CD4-positive, alpha-beta T cell (primary cell): Measurements from ENCODE around the gene TMEM59. TPM values are rescaled to one million over a fixed set of nuclear protein-coding genes. Genes with fewer than 3 reads are reported as not detected.
"Not testable (repeated sequence)": the region's sequence is repeated elsewhere in the genome, so short reads cannot be mapped to it uniquely, and the experiment has no call there.

Experiments
- ATAC-seq: fragments of 200-7000 bp; cut with Tn5 transposase; one replicate; pipeline ENCODE4 v1.10.0; 2022; ENCODE audit warnings: mild to moderate bottlenecking; ENCODE audit not compliant: poor library complexity
- CTCF ChIA-PET: fragments of 350-600 bp; sonication (Branson Sonifier 250); formaldehyde crosslinking; loops from one replicate; lab custom pipeline; 2021; ENCODE audit warnings: antibody characterized with exemption, inconsistent platforms; lab: Charles Lee
- POLR2A ChIA-PET: fragments of 350-600 bp; sonication (Branson Sonifier 250); formaldehyde crosslinking; loops from one replicate; lab custom pipeline; 2021; ENCODE audit warnings: antibody characterized with exemption, inconsistent platforms; lab: Charles Lee
- DNase-seq, 14 experiments: peaks; one replicate each; pipeline ENCODE4 v3.0.0-alpha.2; 2013 to 2020; ENCODE audit warnings: mixed read lengths in 2 of 14
- H3K27ac ChIP-seq, 2 donors: one replicate each; pipeline versions ENCODE4 v1.5.1 to v1.7.0; 2013; ENCODE audit warnings: low read length in 2 of 2, low read depth in 1 of 2, mild to moderate bottlenecking in 1 of 2
- H3K27me3 ChIP-seq, 2 experiments: 1 replicate in 1 of 2; 2 replicates in 1 of 2; pipeline versions ENCODE4 v1.6.1 to v1.7.0; 2013; ENCODE audit warnings: low read length in 2 of 2, control low read depth in 1 of 2, mild to moderate bottlenecking in 1 of 2, moderate library complexity in 1 of 2; ENCODE audit not compliant: insufficient read depth in 2 of 2, control insufficient read depth in 1 of 2
- H3K36me3 ChIP-seq: one replicate; pipeline ENCODE4 v1.6.1; 2013; ENCODE audit warnings: low read length, control low read depth; ENCODE audit not compliant: insufficient read depth
- H3K4me1 ChIP-seq: one replicate; pipeline ENCODE4 v1.6.1; 2013; ENCODE audit warnings: low read length, control low read depth; ENCODE audit not compliant: insufficient read depth
- H3K4me3 ChIP-seq: one replicate; pipeline ENCODE4 v1.5.1; 2013; ENCODE audit warnings: mild to moderate bottlenecking, low read length, moderate library complexity
- H3K9me3 ChIP-seq, 2 experiments: 1 replicate in 1 of 2; 2 replicates in 1 of 2; pipeline versions ENCODE4 v1.6.1 to v1.7.0; 2013; ENCODE audit warnings: low read length in 2 of 2, mild to moderate bottlenecking in 2 of 2, control low read depth in 1 of 2, moderate library complexity in 1 of 2; ENCODE audit not compliant: control insufficient read depth in 1 of 2, insufficient read depth in 1 of 2
- H3K27ac Mint-ChIP-seq: one replicate; pipeline ENCODE4 v1.8.0; 2020; ENCODE audit warnings: mixed read lengths
- H3K27me3 Mint-ChIP-seq: one replicate; pipeline ENCODE4 v1.8.0; 2021; ENCODE audit warnings: mixed read lengths
- H3K36me3 Mint-ChIP-seq: one replicate; pipeline ENCODE4 v1.8.0; 2021; ENCODE audit warnings: low read depth, mixed read lengths
- H3K4me1 Mint-ChIP-seq: one replicate; pipeline ENCODE4 v1.8.0; 2021; ENCODE audit warnings: low read depth, mixed read lengths
- H3K4me3 Mint-ChIP-seq: one replicate; pipeline ENCODE4 v1.8.0; 2020; ENCODE audit warnings: mild to moderate bottlenecking, mixed read lengths
- H3K9me3 Mint-ChIP-seq: one replicate; pipeline ENCODE4 v1.8.0; 2020; ENCODE audit warnings: mixed read lengths
- CTCF ChIP-seq: fragments of 200-600 bp; IDR thresholded peaks from one replicate; pipeline ENCODE4 v1.8.0; 2022; ENCODE audit warnings: antibody characterized with exemption, mild to moderate bottlenecking
- intact Hi-C, 2 experiments: fragments of 100-400 bp; cut with DNase I in 1 of 2; cut with micrococcal nuclease in 1 of 2; formaldehyde crosslinking; loops; one replicate each; pipeline versions ENCODE4 v1.15.1 to v1.9.0; 2023 to 2025; cut with DNase I, micrococcal nuclease
- total RNA-seq, 174 experiments: library from RNA in 2 of 174; stranded (reverse) in 2 of 174; gene quantifications; one replicate each; pipeline ENCODE4 v1.2.3 and lab custom pipeline; 2021 to 2026

TMEM59 gene
- total RNA-seq, 2 experiments from 2014 or later = 128 TPM

GRCh38 chr1:54006508-54006907 lies 46.5 kb downstream of the TMEM59 start:
- no peak for TF ChIP-seq CTCF

GRCh38 chr1:54004481-54005049 lies 48.4 kb downstream of the TMEM59 start:
- TF ChIP-seq CTCF = no peak
- POLR2A ChIA-PET = no interaction called here
- ATAC-seq (no peak), DNase-seq (peak in 1 of 14 experiments; percentile 22)
- H3K4me3 ChIP-seq = no peak overlapping the region
- H3K4me1 Mint-ChIP-seq = no peaks in the 10 kb centered on the region
- H3K9me3 Mint-ChIP-seq = no peaks in the 10 kb centered on the region
- no peak overlapping the region for H3K27ac Mint-ChIP-seq
- intact Hi-C loops = no loop called here
- no peaks in the 10 kb centered on the region for H3K4me1 ChIP-seq
- H3K27me3 ChIP-seq = no peaks in the 10 kb centered on the region
- H3K4me3 Mint-ChIP-seq = no peak overlapping the region
- CTCF ChIA-PET = no interaction called here
- peaks cover 0 to 6% of the 10 kb centered on the region in 2 experiments for H3K9me3 ChIP-seq
- no peaks in the 10 kb centered on the region for H3K36me3 ChIP-seq
- no peaks in the 10 kb centered on the region for H3K27me3 Mint-ChIP-seq
- H3K27ac ChIP-seq = no peak overlapping the region
- H3K36me3 Mint-ChIP-seq = no peaks in the 10 kb centered on the region

More at GRCh38 chr1:54006508-54006907, 46.5 kb downstream of the TMEM59 start:
- no peaks in the 10 kb centered on the region for H3K27me3 ChIP-seq
- no peak for DNase-seq
- POLR2A ChIA-PET = no interaction called here
- no peak overlapping the region for H3K27ac Mint-ChIP-seq
- no peaks in the 10 kb centered on the region for H3K36me3 ChIP-seq
- intact Hi-C loops = no loop called here
- no peak overlapping the region for H3K4me3 Mint-ChIP-seq
- CTCF ChIA-PET = no interaction called here
- H3K27ac ChIP-seq = no peak overlapping the region
- no peak for ATAC-seq
- H3K4me3 ChIP-seq = no peak overlapping the region
- H3K9me3 Mint-ChIP-seq = no peaks in the 10 kb centered on the region
- H3K9me3 ChIP-seq = peaks cover 0 to 6% of the 10 kb centered on the region in 2 experiments
- H3K36me3 Mint-ChIP-seq = no peaks in the 10 kb centered on the region
- no peaks in the 10 kb centered on the region for H3K27me3 Mint-ChIP-seq
- no peaks in the 10 kb centered on the region for H3K4me1 ChIP-seq
- no peaks in the 10 kb centered on the region for H3K4me1 Mint-ChIP-seq

- POLR2A ChIA-PET, H3K4me1 Mint-ChIP-seq, H3K27me3 Mint-ChIP-seq, H3K9me3 ChIP-seq, CTCF ChIA-PET, H3K4me1 ChIP-seq, H3K36me3 Mint-ChIP-seq, H3K27ac Mint-ChIP-seq, H3K4me3 ChIP-seq, H3K36me3 ChIP-seq, ATAC-seq, H3K27ac ChIP-seq, intact Hi-C loops, H3K9me3 Mint-ChIP-seq, H3K4me3 Mint-ChIP-seq, H3K27me3 ChIP-seq: not testable (repeated sequence)
- DNase-seq = peak in 1 of 14 experiments; percentile 21
Observed at GRCh38 chr1:54003750-54004480, 49.1 kb downstream of the TMEM59 start.
